Kidney capillary endothelial cell (primary cell): ENCODE measurements around the gene RADIL.
A peak's percentile ranks its signal among the peaks of the same experiment; 100 is the strongest.
"Not testable (repeated sequence)": the region's sequence is repeated elsewhere in the genome, so short reads cannot be mapped to it uniquely, and the experiment has no call there.

Experiments
- DNase-seq: peaks from one replicate; pipeline ENCODE4 v3.0.0-alpha.2; 2018; ENCODE audit warnings: low spot score

Gene RADIL

GRCh38 chr7:4808565-4808964 lies 75.0 kb downstream of the RADIL start:
- DNase-seq = no peak

DNA sequence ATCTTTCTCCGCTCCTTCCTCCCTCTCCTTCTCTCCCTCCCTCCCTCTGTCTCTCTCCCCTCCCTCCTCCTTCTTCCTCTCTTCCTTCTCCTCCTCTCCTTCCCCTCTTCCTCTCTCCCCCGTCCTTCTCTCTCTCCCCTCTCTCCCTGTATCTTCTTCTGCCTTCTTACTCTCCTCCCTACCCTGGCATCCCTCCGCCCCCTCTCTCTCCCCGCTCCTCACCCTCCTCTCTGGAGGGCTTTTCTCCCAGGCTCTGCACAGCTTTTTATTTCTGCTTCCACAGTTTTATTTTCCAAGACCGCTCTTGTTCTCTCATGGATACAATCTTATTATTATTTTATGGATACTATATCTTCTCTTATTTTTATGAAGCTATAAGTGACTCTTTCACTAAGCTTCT lies 75.5 kb downstream of the RADIL start:
- no peak for DNase-seq

DNA sequence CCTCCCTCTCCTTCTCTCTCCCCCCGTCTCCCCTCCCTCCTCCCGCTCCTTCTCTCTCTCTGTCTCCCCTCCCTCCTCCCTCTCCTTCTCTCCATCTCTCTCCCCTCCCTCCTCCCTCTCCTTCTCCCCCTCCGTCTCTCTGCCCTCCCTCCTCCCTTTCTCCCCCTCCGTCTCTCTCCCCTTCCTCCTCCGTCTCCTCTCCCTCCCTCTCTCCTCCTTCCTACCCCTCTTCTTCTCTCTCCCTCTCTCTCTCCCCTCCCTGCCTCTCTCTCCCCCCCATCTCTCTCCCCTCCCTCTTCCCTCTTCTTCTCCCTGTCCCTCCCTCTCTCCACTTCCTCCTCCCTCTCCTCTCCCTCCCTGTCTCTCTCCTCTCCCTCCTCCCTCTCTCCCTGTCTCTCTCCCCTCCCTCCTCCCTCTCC lies 75.9 kb downstream of the RADIL start:
- DNase-seq = no peak

GRCh38 chr7:4806983-4807597 lies 76.4 kb downstream of the RADIL start:
- DNase-seq = no peak

DNA sequence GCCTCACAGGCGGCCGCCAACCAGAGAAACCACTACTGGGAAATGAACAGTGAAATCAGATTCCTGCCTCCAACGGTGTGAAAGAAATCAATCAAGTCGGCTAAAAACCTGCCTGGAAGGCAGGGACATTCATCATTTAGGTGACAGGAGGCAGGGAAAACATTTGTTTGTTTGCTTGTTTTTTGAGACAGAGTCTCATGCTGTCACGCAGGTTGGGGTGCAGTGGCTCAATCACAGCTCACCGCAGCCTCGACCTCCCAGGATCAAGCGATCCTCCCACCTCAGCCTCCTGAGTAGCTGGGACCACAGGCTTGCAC lies 77.6 kb downstream of the RADIL start:
- DNase-seq = no peak

DNA sequence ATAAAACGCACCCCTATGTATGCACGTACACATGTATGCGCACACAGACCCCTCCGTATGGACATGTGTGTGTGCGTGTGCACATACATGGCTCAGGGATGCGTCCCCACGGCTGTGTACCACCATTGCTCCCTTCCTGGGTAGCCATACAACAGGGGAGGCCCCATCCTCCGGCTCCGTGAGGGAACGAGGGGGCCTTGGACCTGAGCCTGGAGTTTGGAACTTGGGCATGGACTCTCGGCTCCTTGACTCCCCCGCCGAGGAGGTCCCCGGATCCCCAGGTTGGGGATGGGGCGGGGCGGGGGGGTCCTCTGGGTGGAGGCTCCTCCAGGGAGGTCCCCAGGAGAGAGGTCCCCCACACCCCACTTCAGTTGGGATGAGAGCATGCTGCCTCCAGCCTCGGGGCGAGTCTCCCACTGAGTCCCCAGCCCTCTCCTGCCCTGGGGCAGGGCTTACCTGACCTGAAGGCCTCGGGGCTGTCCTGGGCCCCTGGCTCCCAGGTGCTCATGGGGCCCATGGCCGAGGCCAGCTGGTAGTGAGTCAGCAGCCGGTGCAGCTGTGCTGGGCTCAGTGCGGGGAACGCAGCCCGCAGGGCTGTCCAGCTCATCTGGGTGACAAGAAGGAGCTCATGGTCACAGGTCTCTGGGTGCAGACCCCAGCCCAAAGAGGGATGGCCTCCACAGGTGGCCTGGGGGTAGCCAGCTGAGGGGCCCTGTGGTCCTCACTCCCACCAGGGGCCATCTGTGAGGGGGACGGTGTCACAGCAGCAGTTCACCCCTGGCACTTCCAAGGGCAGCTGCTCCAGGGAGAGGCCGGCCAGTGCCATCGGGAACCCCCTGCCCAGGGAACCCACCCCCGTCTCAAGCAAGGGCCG lies 78.2 kb downstream of the RADIL start:
- no peak for DNase-seq

DNA sequence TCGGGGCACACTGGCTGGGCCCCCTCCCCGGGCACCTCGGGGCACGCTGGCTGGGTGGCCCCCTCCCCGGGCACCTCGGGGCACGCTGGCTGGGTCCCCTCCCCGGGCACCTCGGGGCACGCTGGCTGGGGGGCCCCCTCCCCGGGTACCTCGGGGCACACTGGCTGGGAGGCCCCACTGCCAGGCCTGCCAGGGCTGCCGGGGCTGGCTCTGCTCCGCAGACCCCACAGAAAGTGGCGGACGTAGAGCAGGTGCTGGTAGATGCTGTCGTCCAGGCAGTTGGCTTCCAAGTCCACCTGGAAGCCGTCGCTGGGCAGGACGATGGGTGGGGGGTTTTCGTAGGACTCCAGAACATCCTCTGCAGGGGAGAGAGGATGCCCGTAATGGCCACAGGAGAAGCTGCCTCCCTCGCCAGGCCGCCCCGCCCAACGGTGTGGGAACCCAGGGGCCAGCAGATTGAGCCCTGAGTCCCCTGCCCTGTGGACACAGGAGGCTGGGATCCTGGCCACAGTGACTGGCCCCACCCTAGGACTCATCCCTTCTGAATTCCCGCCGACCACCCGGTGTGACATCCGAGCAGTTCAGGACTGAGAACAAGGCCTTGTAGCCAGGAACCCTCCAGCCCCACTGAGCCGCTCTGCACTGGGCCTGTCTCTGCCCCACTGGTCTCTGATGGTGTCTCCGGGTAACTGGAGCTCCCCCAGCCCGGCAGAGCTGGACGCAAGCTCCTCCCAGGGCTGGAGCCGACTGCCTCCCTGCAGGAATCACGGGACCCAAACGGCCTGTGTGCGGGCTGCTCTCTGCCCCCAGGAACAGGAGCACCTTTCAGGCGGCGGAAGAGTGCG lies 79.9 kb downstream of the RADIL start:
- no peak for DNase-seq

DNA sequence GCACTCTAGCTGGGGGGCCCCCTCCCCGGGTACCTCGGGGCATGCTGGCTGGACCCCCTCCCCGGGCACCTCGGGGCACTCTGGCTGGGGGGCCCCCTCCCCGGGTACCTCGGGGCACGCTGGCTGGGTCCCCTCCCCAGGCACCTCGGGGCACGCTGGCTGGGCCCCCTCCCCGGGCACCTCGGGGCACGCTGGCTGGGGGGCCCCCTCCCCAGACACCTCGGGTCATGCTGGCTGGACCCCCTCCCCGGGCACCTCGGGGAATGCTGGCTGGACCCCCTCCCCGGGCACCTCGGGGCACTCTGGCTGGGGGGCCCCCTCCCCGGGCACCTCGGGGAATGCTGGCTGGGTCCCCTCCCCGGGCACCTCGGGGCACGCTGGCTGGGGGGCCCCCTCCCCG lies 80.9 kb downstream of the RADIL start:
- DNase-seq = not testable (repeated sequence)

- DNase-seq = no peak
These were observed 81.7 kb downstream of the RADIL start for GRCh38 chr7:4801839-4802231.

- DNase-seq = no peak
These were observed 82.3 kb downstream of the RADIL start for GRCh38 chr7:4800926-4801838.

DNA sequence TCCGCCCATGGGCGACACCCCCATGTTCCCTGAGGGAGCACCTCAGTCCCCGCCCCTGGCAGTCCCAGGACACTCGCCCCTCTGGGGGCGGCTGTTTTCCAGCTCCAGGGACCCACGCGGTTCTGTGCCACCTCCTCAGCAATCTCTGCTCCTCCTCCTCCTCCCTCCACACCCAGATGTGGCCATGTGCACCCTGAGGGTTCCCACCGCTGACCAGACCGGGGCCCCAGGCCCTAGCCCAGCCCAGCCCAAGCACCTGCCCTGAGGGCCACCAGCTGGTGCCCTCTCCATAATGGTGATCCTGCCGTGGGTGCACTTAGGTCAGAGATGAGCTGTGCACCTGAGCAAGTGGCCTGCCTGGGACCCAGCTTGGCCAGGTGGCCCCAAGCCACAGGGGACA lies 83.0 kb downstream of the RADIL start:
- no peak for DNase-seq

- no peak for DNase-seq
These were observed 83.8 kb downstream of the RADIL start for GRCh38 chr7:4799508-4800268.

DNA sequence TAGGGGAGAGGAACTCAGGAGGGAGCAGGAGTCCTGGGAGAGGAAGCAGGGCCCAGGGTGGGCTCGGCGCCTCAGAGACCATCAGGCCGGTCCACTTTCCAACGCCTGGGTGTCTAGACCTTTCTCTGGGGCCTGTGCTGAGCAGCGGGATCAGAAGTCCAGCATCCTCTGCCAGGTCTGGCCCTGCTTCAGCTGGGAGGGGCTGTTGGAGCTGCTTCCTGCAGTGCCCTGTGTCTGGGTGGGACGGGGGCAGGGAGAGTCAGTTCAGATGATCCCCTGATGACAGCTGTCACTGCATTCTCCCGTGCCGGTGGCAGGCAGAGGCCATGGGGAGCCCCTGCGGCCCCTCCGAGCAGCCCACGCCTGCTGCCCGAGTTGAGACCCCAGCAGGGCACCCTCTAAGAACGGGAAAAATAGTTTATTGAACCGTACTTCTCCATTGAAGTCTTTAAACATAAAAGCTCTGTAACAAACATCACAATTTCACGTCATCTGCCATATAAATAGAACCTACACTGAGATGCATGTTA lies 84.7 kb downstream of the RADIL start:
- DNase-seq = no peak

DNA sequence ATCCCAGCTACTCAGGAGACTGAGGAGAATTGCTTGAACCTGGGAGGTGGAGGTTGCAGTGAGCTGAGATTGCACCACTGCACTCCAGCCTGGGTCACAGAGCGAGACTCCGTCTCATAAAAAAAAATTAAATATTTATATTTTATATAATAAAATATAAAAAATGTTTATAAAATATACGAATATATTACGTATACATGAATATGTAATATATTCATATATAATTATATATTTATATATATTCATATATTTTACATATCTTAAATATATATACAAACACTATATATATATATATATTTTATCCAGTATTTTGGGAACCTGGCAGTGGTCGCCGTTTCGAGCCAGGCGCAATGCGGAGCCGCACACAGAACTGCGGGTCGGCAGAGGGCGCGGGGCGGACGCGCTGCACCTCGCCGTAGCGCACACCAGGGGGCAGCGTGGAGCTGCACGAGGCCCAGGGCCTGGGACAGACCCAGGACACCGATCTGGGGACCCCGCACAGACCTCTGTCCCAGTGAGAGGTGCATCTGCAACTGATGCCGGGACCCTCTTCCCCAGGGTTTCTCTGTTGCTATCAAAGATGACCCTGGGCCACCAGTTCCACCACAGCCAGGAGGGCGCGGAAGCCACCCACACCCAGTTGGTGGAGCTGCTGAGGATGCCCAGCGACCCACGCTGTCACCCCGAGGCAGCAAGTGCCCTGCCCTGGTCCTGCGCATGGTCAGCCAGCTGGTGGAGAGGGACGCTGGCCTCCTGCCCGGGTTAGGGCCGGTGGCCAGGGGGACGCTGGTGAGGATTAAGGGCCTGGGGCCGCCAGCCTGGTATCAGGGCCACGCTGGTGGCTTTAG lies 85.4 kb downstream of the RADIL start:
- DNase-seq = peak; percentile 57

GRCh38 chr7:4796453-4796852 lies 87.1 kb downstream of the RADIL start:
- DNase-seq = no peak

DNA sequence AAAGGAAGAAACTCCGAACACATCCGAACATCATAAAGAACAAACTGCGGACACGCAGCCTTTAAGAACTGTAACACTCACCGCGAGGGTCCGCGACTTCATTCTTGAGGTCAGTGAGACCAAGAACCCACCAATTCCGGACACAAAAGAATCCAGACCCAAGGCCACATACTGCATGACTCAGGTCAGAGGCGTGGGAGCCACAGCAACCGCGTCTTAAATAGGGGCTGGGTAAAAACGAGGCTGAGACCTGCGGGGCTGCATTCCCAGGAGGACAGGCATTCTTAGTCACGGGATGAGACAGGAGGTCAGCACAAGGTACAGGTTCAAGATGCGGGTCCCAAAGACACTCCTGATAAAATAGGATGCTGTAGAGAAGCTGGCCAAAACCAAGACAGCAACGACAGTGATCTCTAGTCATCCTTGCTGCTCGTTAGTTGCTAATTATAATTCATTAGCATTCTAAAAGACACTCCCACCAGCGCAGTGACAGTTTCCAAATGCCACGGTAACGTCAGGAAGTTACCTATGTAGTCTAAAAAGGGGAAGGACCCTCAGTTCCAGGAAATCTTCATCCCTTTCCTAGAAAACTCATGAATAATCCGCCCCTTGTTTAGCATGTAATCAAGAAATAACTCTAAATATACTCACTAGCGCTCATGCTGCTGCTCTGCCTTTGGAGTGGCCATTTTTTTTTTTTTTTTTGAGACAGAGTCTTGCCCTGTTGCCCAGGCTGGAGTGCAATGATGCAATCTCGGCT lies 88.7 kb downstream of the RADIL start:
- no peak for DNase-seq

- DNase-seq = not testable (repeated sequence)
These were observed 89.3 kb downstream of the RADIL start for GRCh38 chr7:4794171-4794570.

DNA sequence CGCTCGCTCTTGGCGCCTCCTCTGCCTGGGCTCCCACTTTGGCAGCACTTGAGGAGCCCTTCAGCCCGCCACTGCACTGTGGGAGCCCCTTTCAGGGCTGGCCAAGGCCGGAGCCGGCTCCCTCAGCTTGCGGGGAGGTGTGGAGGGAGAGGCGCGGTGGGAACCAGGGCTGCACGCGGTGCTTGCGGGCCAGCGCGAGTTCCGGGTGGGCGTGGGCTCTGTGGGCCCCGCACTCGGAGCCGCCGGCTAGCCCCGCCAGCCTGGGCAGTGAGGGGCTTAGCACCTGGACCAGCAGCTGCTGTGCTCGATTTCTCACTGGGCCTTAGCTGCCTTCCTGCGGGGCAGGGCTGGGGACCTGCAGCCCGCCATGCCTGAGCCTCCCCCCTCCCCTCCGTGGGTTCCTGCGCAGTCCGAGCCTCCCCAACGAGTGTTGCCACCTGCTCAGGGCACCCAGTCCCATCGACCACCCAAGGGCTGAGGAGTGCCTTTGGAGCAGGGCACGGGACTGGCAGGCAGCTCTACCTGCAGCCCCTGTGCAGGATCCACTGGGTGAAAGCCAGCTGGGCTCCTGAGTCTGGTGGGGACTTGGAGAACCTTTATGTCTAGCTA lies 90.0 kb downstream of the RADIL start:
- not testable (repeated sequence) for DNase-seq
